Measurements from ENCODE around the gene KIF5B. TPM values are rescaled to one million over a fixed set of nuclear protein-coding genes. Genes with fewer than 3 reads are reported as not detected.

Gene KIF5B
- total and polyA plus RNA-seq, 9 of the 15 experiments (the other 6 are each of a cell fraction or from before 2014, with no cell fraction given) = 24.4 to 94.4 (median 68.9) TPM

DNA sequence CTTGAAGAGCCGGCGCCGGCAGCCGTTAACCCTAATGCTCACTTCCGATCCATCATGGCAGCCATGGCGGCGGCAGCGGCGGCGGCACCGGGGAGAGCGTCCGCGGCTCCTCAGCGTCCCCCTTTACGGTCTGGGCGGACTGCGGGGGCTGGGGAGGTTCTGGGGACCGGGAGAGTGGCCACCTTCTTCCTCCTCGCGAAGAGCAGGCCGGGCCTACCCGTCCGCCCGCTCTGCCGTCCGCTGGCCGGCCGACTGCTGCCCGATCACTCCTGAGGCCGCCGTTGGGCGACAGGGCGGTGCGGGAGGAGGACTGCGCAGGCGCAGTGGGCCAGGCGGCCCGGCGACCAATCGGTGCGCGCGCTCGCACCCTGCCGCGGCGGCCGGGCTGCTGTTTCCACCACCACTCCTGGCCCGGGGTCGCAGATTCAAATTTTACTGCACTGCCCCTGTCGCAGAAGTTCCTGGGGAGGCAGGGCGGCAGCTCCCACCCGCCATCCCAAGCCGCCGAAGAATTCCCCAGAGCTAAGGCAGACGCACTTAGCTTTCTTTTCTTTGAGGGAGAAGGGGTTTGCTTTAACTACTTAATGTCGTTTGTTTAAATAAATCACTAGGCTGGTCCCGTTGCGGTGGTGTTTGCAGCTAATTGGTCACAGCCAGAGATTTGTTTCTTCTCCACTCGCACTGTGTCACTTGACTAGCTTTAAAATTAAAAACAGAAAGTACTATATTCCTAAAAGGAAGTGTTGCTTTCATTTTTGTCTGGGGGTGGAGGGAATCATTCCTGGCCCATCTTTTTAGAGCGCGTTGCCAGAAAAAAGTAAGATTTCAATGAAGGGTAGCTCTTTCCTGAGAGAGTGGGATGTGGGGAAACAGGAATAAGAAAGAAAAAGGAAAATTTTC is at the start of gene KIF5B (continued):
- TF ChIP-seq ZNF263 (CRISPR knock-in tag; IDR thresholded peaks at IDR 0.05; ENCODE audit: borderline replicate concordance) (peak; percentile 59; the same call in 1 of the 2 replicates), ZNF644 (tag; IDR thresholded peaks at IDR 0.05; ENCODE audit: low read depth) (no peak; the same call in 1 of the 2 replicates), RFX5 (IDR thresholded peaks at IDR 0.05; ENCODE audit: low read depth, low read length) (no peak), ZNF551 (CRISPR knock-in tag; IDR thresholded peaks at IDR 0.05) (no peak), ZZZ3 (IDR thresholded peaks at IDR 0.05) (no peak), SRSF1 (IDR thresholded peaks at IDR 0.05; ENCODE audit: low read depth, low read length) (0 out of 2 replicates have a peak, but pooled peaks have one; percentile 50), NFE2 (IDR thresholded peaks at IDR 0.05; ENCODE audit: low read depth) (no peak; the same call in 1 of the 2 replicates), KDM1A (IDR thresholded peaks at IDR 0.05) (peak; percentile 11 to 30; a peak in 1 of 4 replicates), ZNF75A (CRISPR knock-in tag; IDR thresholded peaks at IDR 0.05) (no peak), LEF1 (IDR thresholded peaks at IDR 0.05) (no peak), ZNF212 (CRISPR knock-in tag; IDR thresholded peaks at IDR 0.05) (no peak)
- TF ChIP-seq, protein P1, sequence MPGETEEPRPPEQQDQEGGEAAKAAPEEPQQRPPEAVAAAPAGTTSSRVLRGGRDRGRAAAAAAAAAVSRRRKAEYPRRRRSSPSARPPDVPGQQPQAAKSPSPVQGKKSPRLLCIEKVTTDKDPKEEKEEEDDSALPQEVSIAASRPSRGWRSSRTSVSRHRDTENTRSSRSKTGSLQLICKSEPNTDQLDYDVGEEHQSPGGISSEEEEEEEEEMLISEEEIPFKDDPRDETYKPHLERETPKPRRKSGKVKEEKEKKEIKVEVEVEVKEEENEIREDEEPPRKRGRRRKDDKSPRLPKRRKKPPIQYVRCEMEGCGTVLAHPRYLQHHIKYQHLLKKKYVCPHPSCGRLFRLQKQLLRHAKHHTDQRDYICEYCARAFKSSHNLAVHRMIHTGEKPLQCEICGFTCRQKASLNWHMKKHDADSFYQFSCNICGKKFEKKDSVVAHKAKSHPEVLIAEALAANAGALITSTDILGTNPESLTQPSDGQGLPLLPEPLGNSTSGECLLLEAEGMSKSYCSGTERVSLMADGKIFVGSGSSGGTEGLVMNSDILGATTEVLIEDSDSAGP (CRISPR knock-in tag; IDR thresholded peaks at IDR 0.05) = no peak
- TF ChIP-seq, protein P2, sequence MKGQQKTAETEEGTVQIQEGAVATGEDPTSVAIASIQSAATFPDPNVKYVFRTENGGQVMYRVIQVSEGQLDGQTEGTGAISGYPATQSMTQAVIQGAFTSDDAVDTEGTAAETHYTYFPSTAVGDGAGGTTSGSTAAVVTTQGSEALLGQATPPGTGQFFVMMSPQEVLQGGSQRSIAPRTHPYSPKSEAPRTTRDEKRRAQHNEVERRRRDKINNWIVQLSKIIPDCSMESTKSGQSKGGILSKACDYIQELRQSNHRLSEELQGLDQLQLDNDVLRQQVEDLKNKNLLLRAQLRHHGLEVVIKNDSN (CRISPR knock-in tag; IDR thresholded peaks at IDR 0.05) = no peak
- TF ChIP-seq, protein P3, sequence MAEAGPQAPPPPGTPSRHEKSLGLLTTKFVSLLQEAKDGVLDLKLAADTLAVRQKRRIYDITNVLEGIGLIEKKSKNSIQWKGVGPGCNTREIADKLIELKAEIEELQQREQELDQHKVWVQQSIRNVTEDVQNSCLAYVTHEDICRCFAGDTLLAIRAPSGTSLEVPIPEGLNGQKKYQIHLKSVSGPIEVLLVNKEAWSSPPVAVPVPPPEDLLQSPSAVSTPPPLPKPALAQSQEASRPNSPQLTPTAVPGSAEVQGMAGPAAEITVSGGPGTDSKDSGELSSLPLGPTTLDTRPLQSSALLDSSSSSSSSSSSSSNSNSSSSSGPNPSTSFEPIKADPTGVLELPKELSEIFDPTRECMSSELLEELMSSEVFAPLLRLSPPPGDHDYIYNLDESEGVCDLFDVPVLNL (CRISPR knock-in tag; IDR thresholded peaks at IDR 0.05; ENCODE audit: low read depth) = no peak
- TF ChIP-seq, protein P4, sequence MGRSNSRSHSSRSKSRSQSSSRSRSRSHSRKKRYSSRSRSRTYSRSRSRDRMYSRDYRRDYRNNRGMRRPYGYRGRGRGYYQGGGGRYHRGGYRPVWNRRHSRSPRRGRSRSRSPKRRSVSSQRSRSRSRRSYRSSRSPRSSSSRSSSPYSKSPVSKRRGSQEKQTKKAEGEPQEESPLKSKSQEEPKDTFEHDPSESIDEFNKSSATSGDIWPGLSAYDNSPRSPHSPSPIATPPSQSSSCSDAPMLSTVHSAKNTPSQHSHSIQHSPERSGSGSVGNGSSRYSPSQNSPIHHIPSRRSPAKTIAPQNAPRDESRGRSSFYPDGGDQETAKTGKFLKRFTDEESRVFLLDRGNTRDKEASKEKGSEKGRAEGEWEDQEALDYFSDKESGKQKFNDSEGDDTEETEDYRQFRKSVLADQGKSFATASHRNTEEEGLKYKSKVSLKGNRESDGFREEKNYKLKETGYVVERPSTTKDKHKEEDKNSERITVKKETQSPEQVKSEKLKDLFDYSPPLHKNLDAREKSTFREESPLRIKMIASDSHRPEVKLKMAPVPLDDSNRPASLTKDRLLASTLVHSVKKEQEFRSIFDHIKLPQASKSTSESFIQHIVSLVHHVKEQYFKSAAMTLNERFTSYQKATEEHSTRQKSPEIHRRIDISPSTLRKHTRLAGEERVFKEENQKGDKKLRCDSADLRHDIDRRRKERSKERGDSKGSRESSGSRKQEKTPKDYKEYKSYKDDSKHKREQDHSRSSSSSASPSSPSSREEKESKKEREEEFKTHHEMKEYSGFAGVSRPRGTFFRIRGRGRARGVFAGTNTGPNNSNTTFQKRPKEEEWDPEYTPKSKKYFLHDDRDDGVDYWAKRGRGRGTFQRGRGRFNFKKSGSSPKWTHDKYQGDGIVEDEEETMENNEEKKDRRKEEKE (IDR thresholded peaks at IDR 0.05; ENCODE audit: borderline replicate concordance in 1 of 2, control insufficient read depth in 1 of 2, low read depth in 2 of 2, low read length in 1 of 2) = no peak
- TF ChIP-seq, protein P5, sequence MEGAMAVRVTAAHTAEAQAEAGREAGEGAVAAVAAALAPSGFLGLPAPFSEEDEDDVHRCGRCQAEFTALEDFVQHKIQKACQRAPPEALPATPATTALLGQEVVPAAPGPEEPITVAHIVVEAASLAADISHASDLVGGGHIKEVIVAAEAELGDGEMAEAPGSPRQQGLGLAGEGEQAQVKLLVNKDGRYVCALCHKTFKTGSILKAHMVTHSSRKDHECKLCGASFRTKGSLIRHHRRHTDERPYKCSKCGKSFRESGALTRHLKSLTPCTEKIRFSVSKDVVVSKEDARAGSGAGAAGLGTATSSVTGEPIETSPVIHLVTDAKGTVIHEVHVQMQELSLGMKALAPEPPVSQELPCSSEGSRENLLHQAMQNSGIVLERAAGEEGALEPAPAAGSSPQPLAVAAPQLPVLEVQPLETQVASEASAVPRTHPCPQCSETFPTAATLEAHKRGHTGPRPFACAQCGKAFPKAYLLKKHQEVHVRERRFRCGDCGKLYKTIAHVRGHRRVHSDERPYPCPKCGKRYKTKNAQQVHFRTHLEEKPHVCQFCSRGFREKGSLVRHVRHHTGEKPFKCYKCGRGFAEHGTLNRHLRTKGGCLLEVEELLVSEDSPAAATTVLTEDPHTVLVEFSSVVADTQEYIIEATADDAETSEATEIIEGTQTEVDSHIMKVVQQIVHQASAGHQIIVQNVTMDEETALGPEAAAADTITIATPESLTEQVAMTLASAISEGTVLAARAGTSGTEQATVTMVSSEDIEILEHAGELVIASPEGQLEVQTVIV (CRISPR knock-in tag; IDR thresholded peaks at IDR 0.05; ENCODE audit: borderline replicate concordance) = no peak

All from K562 (cell line).